Measurements from ENCODE around the gene CLDND1. TPM values are rescaled to one million over a fixed set of nuclear protein-coding genes. Genes with fewer than 3 reads are reported as not detected.

CLDND1 gene
- total and polyA plus RNA-seq, 4 donors = 21.8 to 55.5 (median 37.1) TPM

GRCh38 chr3:98565237-98565643 lies 42.5 kb upstream of the CLDND1 start:
- Histone ChIP-seq H3K4me1 (ENCODE audit: control insufficient read depth in 4 of 4, insufficient read depth in 4 of 4, low read length in 3 of 4) (no peaks in the 10 kb centered on the region), H3K9ac (ENCODE audit: low read depth in 1 of 2, low read length in 2 of 2) (no peak overlapping the region), H3K4me3 (ENCODE audit: low read depth in 1 of 3, low read length in 3 of 3) (no peak overlapping the region), H3K27me3 (ENCODE audit: control insufficient read depth in 4 of 4, insufficient read depth in 4 of 4, low read length in 3 of 4) (no peaks in the 10 kb centered on the region), H3K36me3 (ENCODE audit: control insufficient read depth in 4 of 4, insufficient read depth in 3 of 4, low read depth in 1 of 4, low read length in 3 of 4) (no peaks in the 10 kb centered on the region), H3K27ac (ENCODE audit: low read depth in 1 of 2, low read length in 2 of 2) (no peak overlapping the region), H3K9me3 (ENCODE audit: control insufficient read depth in 4 of 4, low read length in 3 of 4) (no peaks in the 10 kb centered on the region)
- 29% methylated on average over 3 of the region's 3 CpGs for WGBS
- no peak for DNase-seq (ENCODE audit: low spot score)
- no peak for TF ChIP-seq MAX (IDR thresholded peaks at IDR 0.05)
- TF ChIP-seq JUND (IDR thresholded peaks at IDR 0.05) = no peak
- TF ChIP-seq YY1 (IDR thresholded peaks at IDR 0.05) = no peak
- no peak for TF ChIP-seq SP1 (IDR thresholded peaks at IDR 0.05)
- no peak for TF ChIP-seq NR2F2 (IDR thresholded peaks at IDR 0.05)
- no peak for TF ChIP-seq RAD21 (IDR thresholded peaks at IDR 0.05)
- TF ChIP-seq HNF4A (conservative IDR thresholded peaks at IDR 0.05) = no peak
- TF ChIP-seq FOXA1 (IDR thresholded peaks at IDR 0.05) = no peak
- TF ChIP-seq GABPA (IDR thresholded peaks at IDR 0.05 in 1 of 2, conservative IDR thresholded peaks at IDR 0.05 in 1 of 2) = no peak
- no peak for TF ChIP-seq TAF1 (conservative IDR thresholded peaks at IDR 0.05)
- TF ChIP-seq EGR1 (IDR thresholded peaks at IDR 0.05; ENCODE audit: low read depth in 2 of 2) = no peak
- no peak for TF ChIP-seq FOXA2 (IDR thresholded peaks at IDR 0.05)
- TF ChIP-seq, protein P1, sequence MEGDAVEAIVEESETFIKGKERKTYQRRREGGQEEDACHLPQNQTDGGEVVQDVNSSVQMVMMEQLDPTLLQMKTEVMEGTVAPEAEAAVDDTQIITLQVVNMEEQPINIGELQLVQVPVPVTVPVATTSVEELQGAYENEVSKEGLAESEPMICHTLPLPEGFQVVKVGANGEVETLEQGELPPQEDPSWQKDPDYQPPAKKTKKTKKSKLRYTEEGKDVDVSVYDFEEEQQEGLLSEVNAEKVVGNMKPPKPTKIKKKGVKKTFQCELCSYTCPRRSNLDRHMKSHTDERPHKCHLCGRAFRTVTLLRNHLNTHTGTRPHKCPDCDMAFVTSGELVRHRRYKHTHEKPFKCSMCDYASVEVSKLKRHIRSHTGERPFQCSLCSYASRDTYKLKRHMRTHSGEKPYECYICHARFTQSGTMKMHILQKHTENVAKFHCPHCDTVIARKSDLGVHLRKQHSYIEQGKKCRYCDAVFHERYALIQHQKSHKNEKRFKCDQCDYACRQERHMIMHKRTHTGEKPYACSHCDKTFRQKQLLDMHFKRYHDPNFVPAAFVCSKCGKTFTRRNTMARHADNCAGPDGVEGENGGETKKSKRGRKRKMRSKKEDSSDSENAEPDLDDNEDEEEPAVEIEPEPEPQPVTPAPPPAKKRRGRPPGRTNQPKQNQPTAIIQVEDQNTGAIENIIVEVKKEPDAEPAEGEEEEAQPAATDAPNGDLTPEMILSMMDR (IDR thresholded peaks at IDR 0.05; ENCODE audit: low read depth, low read length, missing input control) = no peak

GRCh38 chr3:98564282-98565005 lies 41.7 kb upstream of the CLDND1 start:
- H3K4me1 ChIP-seq (ENCODE audit: control insufficient read depth in 4 of 4, insufficient read depth in 4 of 4, low read length in 3 of 4) = no peaks in the 10 kb centered on the region
- DNase-seq (ENCODE audit: low spot score) = no peak
- H3K27me3 ChIP-seq (ENCODE audit: control insufficient read depth in 4 of 4, insufficient read depth in 4 of 4, low read length in 3 of 4) = no peaks in the 10 kb centered on the region
- no peak overlapping the region for H3K9ac ChIP-seq (ENCODE audit: low read depth in 1 of 2, low read length in 2 of 2)
- no peak overlapping the region for H3K27ac ChIP-seq (ENCODE audit: low read depth in 1 of 2, low read length in 2 of 2)
- 68% methylated on average over 7 of the region's 7 CpGs for whole genome bisulfite sequencing
- H3K36me3 ChIP-seq (ENCODE audit: control insufficient read depth in 4 of 4, insufficient read depth in 3 of 4, low read depth in 1 of 4, low read length in 3 of 4) = no peaks in the 10 kb centered on the region
- no peaks in the 10 kb centered on the region for H3K9me3 ChIP-seq (ENCODE audit: control insufficient read depth in 4 of 4, low read length in 3 of 4)
- TF ChIP-seq FOXA1 (IDR thresholded peaks at IDR 0.05) = no peak
- TF ChIP-seq MAX (IDR thresholded peaks at IDR 0.05) = no peak
- no peak for TF ChIP-seq YY1 (IDR thresholded peaks at IDR 0.05)
- no peak for TF ChIP-seq EGR1 (IDR thresholded peaks at IDR 0.05; ENCODE audit: low read depth in 2 of 2)
- TF ChIP-seq, protein P2, sequence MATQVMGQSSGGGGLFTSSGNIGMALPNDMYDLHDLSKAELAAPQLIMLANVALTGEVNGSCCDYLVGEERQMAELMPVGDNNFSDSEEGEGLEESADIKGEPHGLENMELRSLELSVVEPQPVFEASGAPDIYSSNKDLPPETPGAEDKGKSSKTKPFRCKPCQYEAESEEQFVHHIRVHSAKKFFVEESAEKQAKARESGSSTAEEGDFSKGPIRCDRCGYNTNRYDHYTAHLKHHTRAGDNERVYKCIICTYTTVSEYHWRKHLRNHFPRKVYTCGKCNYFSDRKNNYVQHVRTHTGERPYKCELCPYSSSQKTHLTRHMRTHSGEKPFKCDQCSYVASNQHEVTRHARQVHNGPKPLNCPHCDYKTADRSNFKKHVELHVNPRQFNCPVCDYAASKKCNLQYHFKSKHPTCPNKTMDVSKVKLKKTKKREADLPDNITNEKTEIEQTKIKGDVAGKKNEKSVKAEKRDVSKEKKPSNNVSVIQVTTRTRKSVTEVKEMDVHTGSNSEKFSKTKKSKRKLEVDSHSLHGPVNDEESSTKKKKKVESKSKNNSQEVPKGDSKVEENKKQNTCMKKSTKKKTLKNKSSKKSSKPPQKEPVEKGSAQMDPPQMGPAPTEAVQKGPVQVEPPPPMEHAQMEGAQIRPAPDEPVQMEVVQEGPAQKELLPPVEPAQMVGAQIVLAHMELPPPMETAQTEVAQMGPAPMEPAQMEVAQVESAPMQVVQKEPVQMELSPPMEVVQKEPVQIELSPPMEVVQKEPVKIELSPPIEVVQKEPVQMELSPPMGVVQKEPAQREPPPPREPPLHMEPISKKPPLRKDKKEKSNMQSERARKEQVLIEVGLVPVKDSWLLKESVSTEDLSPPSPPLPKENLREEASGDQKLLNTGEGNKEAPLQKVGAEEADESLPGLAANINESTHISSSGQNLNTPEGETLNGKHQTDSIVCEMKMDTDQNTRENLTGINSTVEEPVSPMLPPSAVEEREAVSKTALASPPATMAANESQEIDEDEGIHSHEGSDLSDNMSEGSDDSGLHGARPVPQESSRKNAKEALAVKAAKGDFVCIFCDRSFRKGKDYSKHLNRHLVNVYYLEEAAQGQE (IDR thresholded peaks at IDR 0.05) = no peak
- no peak overlapping the region for H3K4me3 ChIP-seq (ENCODE audit: low read depth in 1 of 3, low read length in 3 of 3)

Measured in liver (tissue), 9 donors.